Left lung (tissue), 10 donors: ENCODE measurements around the gene IMMP2L. TPM values are rescaled to one million over a fixed set of nuclear protein-coding genes. Genes with fewer than 3 reads are reported as not detected.

ENCODE experiments used
- ATAC-seq: fragments of 200-7000 bp; cut with Tn5 transposase; one replicate; pipeline ENCODE4 v1.9.1; 2020; ENCODE audit warnings: moderate library complexity
- DNase-seq, 4 donors: peaks; one replicate each; pipeline ENCODE4 v3.0.0-alpha.2; 2013 to 2020
- H3K27ac ChIP-seq, 2 donors: fragments of 200-600 bp; sonication (generic) in 1 of 2; one replicate each; pipeline versions ENCODE4 v1.5.0 to v1.8.0; 2020 to 2021
- H3K27me3 ChIP-seq, 2 donors: fragments of 200-600 bp; sonication (generic) in 1 of 2; one replicate each; pipeline versions ENCODE4 v1.5.0 to v1.8.0; 2020 to 2021
- H3K36me3 ChIP-seq, 2 donors: fragments of 200-600 bp; sonication (generic) in 1 of 2; one replicate each; pipeline versions ENCODE4 v1.5.0 to v1.8.0; 2020 to 2021
- H3K4me1 ChIP-seq, 2 donors: fragments of 200-600 bp; one replicate each; pipeline ENCODE4 v1.8.0; 2021
- H3K4me3 ChIP-seq, 2 donors: fragments of 200-600 bp; sonication (generic) in 1 of 2; one replicate each; pipeline versions ENCODE4 v1.5.0 to v1.8.0; 2020 to 2021; ENCODE audit warnings: mild to moderate bottlenecking in 1 of 2
- H3K9me3 ChIP-seq, 2 donors: fragments of 200-600 bp; sonication (generic) in 1 of 2; one replicate each; pipeline versions ENCODE4 v1.5.0 to v1.8.0; 2020 to 2021
- intact Hi-C, 2 donors: fragments of 100-400 bp; cut with DNase I; formaldehyde crosslinking; loops; one replicate each; pipeline versions ENCODE4 v1.11.2 to v1.14.2; 2022
- polyA plus RNA-seq, 6 donors: library from polyadenylated mRNA; unstranded; fragments of 120-200 nt; gene quantifications; one replicate each; pipeline ENCODE4 v1.2.1, GENCODE V29; 2013; ENCODE audit not compliant: insufficient read length in 6 of 6
- total RNA-seq, 2 donors: library from RNA; stranded (reverse); fragmentation: NEBNext Ultra II Directional; extraction: Animal tissue kit (Norgen Biotek cat#: 25700); gene quantifications; one replicate each; pipeline ENCODE4 v1.2.1, GENCODE V29; 2021
- TF ChIP-seq, protein P1 (sequence below), 2 donors: fragments of 200-600 bp; sonication (generic) in 1 of 2; IDR thresholded peaks; one replicate each; pipeline versions ENCODE4 v1.5.0 to v1.8.0; 2021; ENCODE audit warnings: antibody characterized with exemption in 2 of 2
- donor health status: DM: no; HTN: yes; CAD: no.
- donor health status: DM: no; HTN: no; CAD: no.

Gene IMMP2L
- total and polyA plus RNA-seq, 8 donors: 10.3 to 30.1 (median 25.7) TPM

DNA sequence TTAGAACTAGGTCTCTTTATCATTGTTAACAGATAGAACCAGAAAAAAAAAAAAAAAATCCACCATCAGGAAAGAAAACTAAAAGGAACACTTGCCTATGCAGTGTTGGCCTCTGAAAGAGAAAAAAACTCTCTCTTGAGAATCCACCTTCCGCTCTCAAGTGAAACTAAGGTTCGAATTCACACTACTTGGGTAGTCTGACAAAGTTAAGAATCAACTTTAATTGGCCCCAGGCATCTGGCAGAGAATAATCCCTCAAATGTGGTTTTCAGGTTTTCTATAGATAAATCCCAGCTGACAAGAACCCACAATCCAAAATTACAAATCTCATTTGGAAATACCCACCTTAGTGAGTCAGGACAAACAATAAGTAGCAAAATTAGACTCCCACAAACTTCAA lies 671.1 kb downstream of the IMMP2L start:
- Histone ChIP-seq H3K27ac (no peak overlapping the region), H3K36me3 (no peaks in the 10 kb centered on the region), H3K4me1 (no peaks in the 10 kb centered on the region), H3K4me3 (no peak overlapping the region), H3K9me3 (peaks cover 0 to 7% of the 10 kb centered on the region in 2 donors), H3K27me3 (no peaks in the 10 kb centered on the region)
- no peak for ATAC-seq
- TF ChIP-seq, protein P1, sequence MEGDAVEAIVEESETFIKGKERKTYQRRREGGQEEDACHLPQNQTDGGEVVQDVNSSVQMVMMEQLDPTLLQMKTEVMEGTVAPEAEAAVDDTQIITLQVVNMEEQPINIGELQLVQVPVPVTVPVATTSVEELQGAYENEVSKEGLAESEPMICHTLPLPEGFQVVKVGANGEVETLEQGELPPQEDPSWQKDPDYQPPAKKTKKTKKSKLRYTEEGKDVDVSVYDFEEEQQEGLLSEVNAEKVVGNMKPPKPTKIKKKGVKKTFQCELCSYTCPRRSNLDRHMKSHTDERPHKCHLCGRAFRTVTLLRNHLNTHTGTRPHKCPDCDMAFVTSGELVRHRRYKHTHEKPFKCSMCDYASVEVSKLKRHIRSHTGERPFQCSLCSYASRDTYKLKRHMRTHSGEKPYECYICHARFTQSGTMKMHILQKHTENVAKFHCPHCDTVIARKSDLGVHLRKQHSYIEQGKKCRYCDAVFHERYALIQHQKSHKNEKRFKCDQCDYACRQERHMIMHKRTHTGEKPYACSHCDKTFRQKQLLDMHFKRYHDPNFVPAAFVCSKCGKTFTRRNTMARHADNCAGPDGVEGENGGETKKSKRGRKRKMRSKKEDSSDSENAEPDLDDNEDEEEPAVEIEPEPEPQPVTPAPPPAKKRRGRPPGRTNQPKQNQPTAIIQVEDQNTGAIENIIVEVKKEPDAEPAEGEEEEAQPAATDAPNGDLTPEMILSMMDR (IDR thresholded peaks at IDR 0.05): no peak
- DNase-seq: no peak
- intact Hi-C loops: no loop called here

DNA sequence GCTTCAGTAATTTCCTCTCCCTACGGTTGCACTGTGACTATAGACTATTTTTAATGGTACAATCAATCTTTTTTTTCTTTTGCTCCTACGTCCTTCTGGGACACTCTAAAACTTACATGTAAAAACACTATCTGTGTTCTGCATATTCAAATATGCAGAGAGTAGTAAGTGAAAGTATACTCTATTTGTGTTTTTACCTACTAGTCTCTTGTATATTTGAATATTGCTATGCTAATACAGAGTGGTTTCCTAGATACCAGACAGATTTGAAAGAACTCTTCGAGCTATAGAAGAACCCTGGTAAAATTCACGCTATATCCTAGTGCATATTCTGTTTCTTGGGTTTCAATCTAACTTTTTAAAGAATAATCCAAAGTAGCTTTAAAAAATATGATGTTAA lies 672.2 kb downstream of the IMMP2L start:
- intact Hi-C loops: no loop called here
- H3K4me1 ChIP-seq: no peaks in the 10 kb centered on the region
- H3K27me3 ChIP-seq: no peaks in the 10 kb centered on the region
- peaks cover 0 to 3% of the 10 kb centered on the region in 2 donors for H3K9me3 ChIP-seq
- DNase-seq: no peak
- ATAC-seq: no peak
- no peaks in the 10 kb centered on the region for H3K36me3 ChIP-seq
- H3K4me3 ChIP-seq: no peak overlapping the region
- TF ChIP-seq, protein P1 (IDR thresholded peaks at IDR 0.05): no peak
- no peak overlapping the region for H3K27ac ChIP-seq

GRCh38 chr7:110889335-110889734 lies 673.0 kb downstream of the IMMP2L start:
- H3K9me3 ChIP-seq: no peaks in the 10 kb centered on the region
- ATAC-seq: no peak
- TF ChIP-seq, protein P1 (IDR thresholded peaks at IDR 0.05): no peak
- H3K27me3 ChIP-seq: no peaks in the 10 kb centered on the region
- no peak overlapping the region for H3K4me3 ChIP-seq
- H3K27ac ChIP-seq: no peak overlapping the region
- H3K4me1 ChIP-seq: no peaks in the 10 kb centered on the region
- intact Hi-C loops: no loop called here
- H3K36me3 ChIP-seq: no peaks in the 10 kb centered on the region
- DNase-seq: peak in 1 of 4 donors; percentile 20

DNA sequence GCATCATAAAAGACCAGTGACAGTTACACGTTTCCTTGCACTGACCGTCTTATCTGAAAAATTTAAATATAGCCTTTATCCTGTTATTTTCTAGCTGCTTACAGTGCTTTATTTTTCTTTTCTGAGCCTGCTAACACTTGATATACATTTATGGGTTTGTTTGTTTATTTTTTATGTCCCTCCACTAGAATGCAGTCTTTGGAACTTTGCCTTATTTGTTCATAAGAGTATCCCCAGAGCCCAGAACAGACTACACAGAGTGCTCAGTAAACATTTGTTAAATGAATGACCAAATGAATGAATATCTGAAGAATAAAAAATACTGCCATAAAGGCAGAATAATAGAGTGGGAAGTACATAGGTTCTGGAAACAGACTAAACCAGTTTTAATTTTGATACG lies 673.7 kb downstream of the IMMP2L start:
- Histone ChIP-seq H3K9me3 (no peaks in the 10 kb centered on the region), H3K36me3 (no peaks in the 10 kb centered on the region), H3K4me3 (no peak overlapping the region), H3K4me1 (no peaks in the 10 kb centered on the region), H3K27me3 (no peaks in the 10 kb centered on the region), H3K27ac (no peak overlapping the region)
- DNase-seq (peak in 1 of 4 donors; percentile 21), ATAC-seq (no peak)
- intact Hi-C loops: no loop called here
- TF ChIP-seq, protein P1 (IDR thresholded peaks at IDR 0.05): no peak

DNA sequence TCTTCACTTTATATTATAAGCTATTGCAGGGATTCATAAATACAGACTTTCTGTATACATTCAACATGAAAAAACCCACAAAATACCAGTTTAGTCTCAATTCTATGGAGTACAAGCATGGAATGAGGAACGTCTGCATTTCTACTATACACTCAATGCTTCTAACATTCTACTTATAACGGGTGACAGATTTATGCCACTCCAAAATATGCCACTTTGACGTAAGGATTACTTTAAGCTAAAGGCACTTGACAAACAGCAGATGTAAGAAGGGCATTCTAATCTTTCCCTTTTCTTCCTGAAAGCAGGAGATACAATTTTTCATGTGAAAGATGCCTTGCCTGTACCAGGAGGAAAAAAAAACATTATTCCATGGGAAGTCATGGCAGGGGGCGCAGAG lies 676.8 kb downstream of the IMMP2L start:
- intact Hi-C loops: no loop called here
- TF ChIP-seq, protein P1 (IDR thresholded peaks at IDR 0.05): no peak
- no peaks in the 10 kb centered on the region for H3K4me1 ChIP-seq
- H3K27ac ChIP-seq: no peak overlapping the region
- no peaks in the 10 kb centered on the region for H3K36me3 ChIP-seq
- DNase-seq (no peak), ATAC-seq (no peak)
- no peaks in the 10 kb centered on the region for H3K9me3 ChIP-seq
- H3K4me3 ChIP-seq: no peak overlapping the region
- H3K27me3 ChIP-seq: no peaks in the 10 kb centered on the region
